ENCODE measurements around the gene CDKN1B. TPM values are rescaled to one million over a fixed set of nuclear protein-coding genes. Genes with fewer than 3 reads are reported as not detected.
A peak's percentile ranks its signal among the peaks of the same experiment; 100 is the strongest.

Gene CDKN1B
- total and polyA plus RNA-seq, 2 of the 4 experiments (the other 2 are of a cell fraction): 13.9 to 17.4 TPM

GRCh38 chr12:12717586-12718380, 615 bp downstream of the CDKN1B start:
- Histone ChIP-seq H4K5ac (ENCODE audit: low read depth, low read length) (peak overlapping the region; percentile 67), H3K27me3 (ENCODE audit: control insufficient read depth, insufficient read depth, low read length) (no peaks in the 10 kb centered on the region), H3K14ac (replicated peaks; ENCODE audit: low read depth, low read length) (peak overlapping the region; percentile 98), H3K79me1 (ENCODE audit: low read depth in 1 of 2, low read length in 2 of 2) (peaks cover 6 to 29% of the 10 kb centered on the region in 2 experiments), H3K4ac (ENCODE audit: low read depth, low read length) (peak overlapping the region; percentile 92), H3K18ac (ENCODE audit: low read depth, low read length) (peak overlapping the region; percentile 80), H3K9ac (ENCODE audit: low read depth, low read length) (peak overlapping the region; percentile 100), H2AFZ (replicated peaks; ENCODE audit: low read length, poor library complexity) (peak overlapping the region; percentile 85), H4K8ac (ENCODE audit: low read depth in 2 of 2, low read length in 2 of 2) (peak overlapping the region; percentile 22 to 87; a peak in 3 of 4 replicates), H2BK15ac (ENCODE audit: low read depth, low read length) (peak overlapping the region; percentile 71; the same call in 1 of the 3 replicates), H2BK5ac (ENCODE audit: low read depth, low read length, poor library complexity, severe bottlenecking) (peak overlapping the region; percentile 96), H3K4me1 (ENCODE audit: control insufficient read depth, insufficient read depth, low read length) (peaks cover 20% of the 10 kb centered on the region), H3K56ac (ENCODE audit: extremely low read depth, insufficient read depth, low read length) (peak overlapping the region; percentile 88), H2BK120ac (ENCODE audit: low read depth, low read length) (peak overlapping the region; percentile 73), H3K23ac (ENCODE audit: low read depth, low read length) (peak overlapping the region; percentile 96), H3K9me3 (ENCODE audit: control insufficient read depth, insufficient read depth, low read length) (no peaks in the 10 kb centered on the region), H3K9me1 (ENCODE audit: insufficient read depth, low read length) (peaks cover 5% of the 10 kb centered on the region; the same call in 1 of the 2 replicates), H3K27ac (ENCODE audit: insufficient read depth, low read length) (peak overlapping the region; percentile 98), H2AK5ac (ENCODE audit: low read depth, low read length) (peak overlapping the region; percentile 76), H3K4me2 (ENCODE audit: low read depth, low read length) (peak overlapping the region; percentile 99), H3K36me3 (ENCODE audit: control insufficient read depth, insufficient read depth, low read length) (peaks cover 20% of the 10 kb centered on the region), H4K20me1 (ENCODE audit: insufficient read depth, low read length) (peaks cover 24% of the 10 kb centered on the region; the same call in 1 of the 2 replicates), H3K4me3 (ENCODE audit: insufficient read depth, low read depth, low read length) (peak overlapping the region; percentile 84), H4K91ac (ENCODE audit: insufficient read depth, low read depth, low read length) (peak overlapping the region; percentile 92), H2BK20ac (ENCODE audit: low read depth, low read length) (0 out of 2 replicates have a peak overlapping the region, but pooled peaks have one; percentile 8), H2AK9ac (replicated peaks; ENCODE audit: low read depth, low read length, poor library complexity) (peak overlapping the region; percentile 99)
- ChIA-PET CTCF (interaction anchor here (0.6 to 2.4 kb wide), 2 partner anchors 19 to 343 kb away, joined by 3 to 12 read pairs; no protein-coding TSS in a partner anchor), POLR2A (ENCODE audit: unreplicated experiment) (no interaction called here)
- TSS peak; percentile 72 for BruUV-seq (replicated peaks)
- 0% methylated on average over 34 of the region's 62 CpGs; no CpG with 5 or more reads in 1 of the 2 experiments for WGBS, 2 experiments (ENCODE audit: extremely low coverage in 2 of 2, insufficient read length in 1 of 2)
- no peak for ATAC-seq (ENCODE audit: low read depth)
- intact Hi-C loops (cut with micrococcal nuclease): loop anchor here (1.0 to 5.0 kb wide), 2 partner anchors 8 to 180 kb away; no protein-coding TSS in a partner anchor
- DNase-seq: no peak
- in situ Hi-C loops (cut with MboI; ENCODE audit: low sequenced_read_pairs): loop anchor here (25.0 kb wide), 1 partner anchor 1005 kb away; no protein-coding TSS in a partner anchor
- dilution Hi-C loops (cut with HindIII; ENCODE audit: low sequenced_read_pairs, unreplicated experiment): no loop called here
- TF ChIP-seq MAFK (IDR thresholded peaks at IDR 0.05; ENCODE audit: low read depth, low read length) (no peak), CHD1 (IDR thresholded peaks at IDR 0.05; ENCODE audit: low read depth, low read length) (0 out of 2 replicates have a peak, but pooled peaks have one; percentile 47), MAZ (IDR thresholded peaks at IDR 0.05; ENCODE audit: borderline replicate concordance, low read depth, low read length) (no peak), RAD21 (IDR thresholded peaks at IDR 0.05; ENCODE audit: low read length) (no peak), RCOR1 (IDR thresholded peaks at IDR 0.05; ENCODE audit: insufficient replicate concordance, low read length) (no peak), NFE2L2 (IDR thresholded peaks at IDR 0.05; ENCODE audit: low read depth, low read length) (no peak)
